ENCODE results near the gene ASCL4.

DNA sequence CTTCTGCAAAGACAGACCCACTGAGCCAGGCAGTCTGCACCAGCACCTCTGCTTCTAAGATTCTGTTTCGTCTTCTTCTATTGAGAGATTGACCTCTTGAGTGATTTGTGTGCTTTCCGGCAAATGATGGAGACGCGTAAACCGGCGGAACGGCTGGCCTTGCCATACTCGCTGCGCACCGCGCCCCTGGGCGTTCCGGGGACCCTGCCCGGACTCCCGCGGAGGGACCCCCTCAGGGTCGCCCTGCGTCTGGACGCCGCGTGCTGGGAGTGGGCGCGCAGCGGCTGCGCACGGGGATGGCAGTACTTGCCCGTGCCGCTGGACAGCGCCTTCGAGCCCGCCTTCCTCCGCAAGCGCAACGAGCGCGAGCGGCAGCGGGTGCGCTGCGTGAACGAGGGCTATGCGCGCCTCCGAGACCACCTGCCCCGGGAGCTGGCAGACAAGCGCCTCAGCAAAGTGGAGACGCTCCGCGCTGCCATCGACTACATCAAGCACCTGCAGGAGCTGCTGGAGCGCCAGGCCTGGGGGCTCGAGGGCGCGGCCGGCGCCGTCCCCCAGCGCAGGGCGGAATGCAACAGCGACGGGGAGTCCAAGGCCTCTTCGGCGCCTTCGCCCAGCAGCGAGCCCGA, 703 bp downstream of the ASCL4 start:
- TF ChIP-seq, protein P1, sequence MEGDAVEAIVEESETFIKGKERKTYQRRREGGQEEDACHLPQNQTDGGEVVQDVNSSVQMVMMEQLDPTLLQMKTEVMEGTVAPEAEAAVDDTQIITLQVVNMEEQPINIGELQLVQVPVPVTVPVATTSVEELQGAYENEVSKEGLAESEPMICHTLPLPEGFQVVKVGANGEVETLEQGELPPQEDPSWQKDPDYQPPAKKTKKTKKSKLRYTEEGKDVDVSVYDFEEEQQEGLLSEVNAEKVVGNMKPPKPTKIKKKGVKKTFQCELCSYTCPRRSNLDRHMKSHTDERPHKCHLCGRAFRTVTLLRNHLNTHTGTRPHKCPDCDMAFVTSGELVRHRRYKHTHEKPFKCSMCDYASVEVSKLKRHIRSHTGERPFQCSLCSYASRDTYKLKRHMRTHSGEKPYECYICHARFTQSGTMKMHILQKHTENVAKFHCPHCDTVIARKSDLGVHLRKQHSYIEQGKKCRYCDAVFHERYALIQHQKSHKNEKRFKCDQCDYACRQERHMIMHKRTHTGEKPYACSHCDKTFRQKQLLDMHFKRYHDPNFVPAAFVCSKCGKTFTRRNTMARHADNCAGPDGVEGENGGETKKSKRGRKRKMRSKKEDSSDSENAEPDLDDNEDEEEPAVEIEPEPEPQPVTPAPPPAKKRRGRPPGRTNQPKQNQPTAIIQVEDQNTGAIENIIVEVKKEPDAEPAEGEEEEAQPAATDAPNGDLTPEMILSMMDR (conservative IDR thresholded peaks at IDR 0.05; ENCODE audit: low read depth, low read length), result no peak
- TF ChIP-seq POLR2A (IDR thresholded peaks at IDR 0.05; ENCODE audit: low read depth, low read length) (no peak), CEBPB (IDR thresholded peaks at IDR 0.05; ENCODE audit: low read depth, low read length) (no peak)

Measured in IMR-90 (cell line).